ENCODE data around the gene KDELR3. TPM values are rescaled to one million over a fixed set of nuclear protein-coding genes. Genes with fewer than 3 reads are reported as not detected.

KDELR3 gene
- total RNA-seq, 4 donors from 2014 or later: 2.6 to 19.7 (median 5.4) TPM

DNA sequence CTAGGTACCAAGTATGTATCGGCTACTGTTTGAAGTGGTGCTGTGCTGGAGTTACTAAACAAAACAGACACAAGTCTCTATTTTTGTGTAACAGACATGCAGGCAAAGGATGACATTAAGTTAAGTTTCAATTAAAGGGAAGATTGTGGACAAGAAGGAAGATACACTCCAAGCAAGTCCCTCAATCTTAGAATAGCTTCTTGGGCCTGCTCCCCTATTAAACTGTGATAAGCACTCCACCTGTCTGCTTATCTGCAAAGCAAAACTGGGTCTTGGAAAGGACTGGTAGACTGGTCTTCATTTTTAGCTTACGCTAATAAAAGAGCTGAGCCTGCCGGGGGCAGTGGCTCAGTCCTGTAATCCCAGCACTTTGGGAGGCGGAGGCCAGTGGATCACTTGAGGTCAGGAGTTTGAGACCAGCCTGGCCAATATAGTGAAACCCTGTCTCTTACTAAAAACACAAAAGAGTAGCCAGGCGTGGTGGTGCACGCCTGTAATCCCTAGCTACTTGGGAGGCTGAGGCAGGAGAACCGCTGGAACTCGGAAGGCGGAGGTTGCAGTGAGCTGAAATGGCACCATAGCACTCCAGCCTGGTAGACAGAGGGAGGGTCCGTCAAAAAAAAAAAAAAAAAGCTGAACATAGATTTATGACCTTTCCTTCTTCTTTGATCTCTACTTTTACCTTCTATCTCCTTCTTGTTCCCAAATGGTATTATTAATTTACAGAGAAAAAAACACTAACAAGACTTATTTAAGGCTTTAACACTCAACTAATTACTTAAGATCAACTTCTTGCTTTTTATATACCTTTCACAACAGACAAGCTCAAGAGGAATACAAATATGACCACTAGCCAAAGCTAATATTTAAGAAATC, 34.1 kb downstream of the KDELR3 start:
- ATAC-seq: no peak
- H3K36me3 ChIP-seq: peaks cover 9 to 56% of the 10 kb centered on the region in 2 donors
- TF ChIP-seq EP300 (IDR thresholded peaks at IDR 0.05) (no peak), POLR2A (IDR thresholded peaks at IDR 0.05) (no peak), POLR2AphosphoS5 (IDR thresholded peaks at IDR 0.05) (no peak)
- TF ChIP-seq, protein P1, sequence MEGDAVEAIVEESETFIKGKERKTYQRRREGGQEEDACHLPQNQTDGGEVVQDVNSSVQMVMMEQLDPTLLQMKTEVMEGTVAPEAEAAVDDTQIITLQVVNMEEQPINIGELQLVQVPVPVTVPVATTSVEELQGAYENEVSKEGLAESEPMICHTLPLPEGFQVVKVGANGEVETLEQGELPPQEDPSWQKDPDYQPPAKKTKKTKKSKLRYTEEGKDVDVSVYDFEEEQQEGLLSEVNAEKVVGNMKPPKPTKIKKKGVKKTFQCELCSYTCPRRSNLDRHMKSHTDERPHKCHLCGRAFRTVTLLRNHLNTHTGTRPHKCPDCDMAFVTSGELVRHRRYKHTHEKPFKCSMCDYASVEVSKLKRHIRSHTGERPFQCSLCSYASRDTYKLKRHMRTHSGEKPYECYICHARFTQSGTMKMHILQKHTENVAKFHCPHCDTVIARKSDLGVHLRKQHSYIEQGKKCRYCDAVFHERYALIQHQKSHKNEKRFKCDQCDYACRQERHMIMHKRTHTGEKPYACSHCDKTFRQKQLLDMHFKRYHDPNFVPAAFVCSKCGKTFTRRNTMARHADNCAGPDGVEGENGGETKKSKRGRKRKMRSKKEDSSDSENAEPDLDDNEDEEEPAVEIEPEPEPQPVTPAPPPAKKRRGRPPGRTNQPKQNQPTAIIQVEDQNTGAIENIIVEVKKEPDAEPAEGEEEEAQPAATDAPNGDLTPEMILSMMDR (IDR thresholded peaks at IDR 0.05): no peak
- peak overlapping the region in 1 of 2 donors; percentile 74 for H3K4me3 ChIP-seq
- WGBS, 2 donors (ENCODE audit: low coverage in 1 of 2): 79 to 81% methylated on average over 3 to 7 of the region's 10 CpGs
- H3K9me3 ChIP-seq: no peaks in the 10 kb centered on the region
- H3K27me3 ChIP-seq: no peaks in the 10 kb centered on the region
- peak overlapping the region in 2 of 4 donors; percentile 99 to 100 for H3K27ac ChIP-seq
- peaks cover 0 to 82% (median 6%) of the 10 kb centered on the region in 3 donors for H3K4me1 ChIP-seq

DNA sequence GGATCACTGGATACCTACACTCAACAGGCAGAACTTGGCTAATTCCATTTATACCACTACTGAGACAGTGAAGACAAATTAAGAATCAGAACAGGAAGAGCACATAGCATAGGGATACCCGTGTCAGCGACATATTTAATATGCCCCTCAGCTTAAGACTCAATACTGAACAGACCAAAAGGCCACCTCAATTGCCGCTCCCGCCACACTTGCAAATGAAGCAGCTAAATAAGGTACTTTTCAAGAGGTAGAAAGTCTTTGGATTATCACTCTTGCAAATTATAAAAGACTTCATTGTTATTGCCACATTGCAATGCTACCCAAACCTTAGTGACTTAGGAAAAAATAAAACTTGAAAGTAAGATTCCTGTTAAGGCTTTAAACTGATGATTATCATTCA, 35.1 kb downstream of the KDELR3 start:
- peak overlapping the region; percentile 11 to 74 for H3K4me3 ChIP-seq
- WGBS, 2 donors (ENCODE audit: low coverage in 1 of 2): 2 to 15% methylated on average over 4 of the region's 4 CpGs
- peak overlapping the region in 3 of 4 donors; percentile 15 to 100 (median 99) for H3K27ac ChIP-seq
- H3K4me1 ChIP-seq: peaks cover 0 to 83% (median 9%) of the 10 kb centered on the region in 3 donors
- TF ChIP-seq POLR2AphosphoS5 (IDR thresholded peaks at IDR 0.05) (no peak), EP300 (IDR thresholded peaks at IDR 0.05) (no peak), POLR2A (IDR thresholded peaks at IDR 0.05) (no peak)
- TF ChIP-seq, protein P1 (IDR thresholded peaks at IDR 0.05): no peak
- no peak for ATAC-seq
- peaks cover 7 to 47% of the 10 kb centered on the region in 2 donors for H3K36me3 ChIP-seq
- H3K27me3 ChIP-seq: no peaks in the 10 kb centered on the region
- no peaks in the 10 kb centered on the region for H3K9me3 ChIP-seq

DNA sequence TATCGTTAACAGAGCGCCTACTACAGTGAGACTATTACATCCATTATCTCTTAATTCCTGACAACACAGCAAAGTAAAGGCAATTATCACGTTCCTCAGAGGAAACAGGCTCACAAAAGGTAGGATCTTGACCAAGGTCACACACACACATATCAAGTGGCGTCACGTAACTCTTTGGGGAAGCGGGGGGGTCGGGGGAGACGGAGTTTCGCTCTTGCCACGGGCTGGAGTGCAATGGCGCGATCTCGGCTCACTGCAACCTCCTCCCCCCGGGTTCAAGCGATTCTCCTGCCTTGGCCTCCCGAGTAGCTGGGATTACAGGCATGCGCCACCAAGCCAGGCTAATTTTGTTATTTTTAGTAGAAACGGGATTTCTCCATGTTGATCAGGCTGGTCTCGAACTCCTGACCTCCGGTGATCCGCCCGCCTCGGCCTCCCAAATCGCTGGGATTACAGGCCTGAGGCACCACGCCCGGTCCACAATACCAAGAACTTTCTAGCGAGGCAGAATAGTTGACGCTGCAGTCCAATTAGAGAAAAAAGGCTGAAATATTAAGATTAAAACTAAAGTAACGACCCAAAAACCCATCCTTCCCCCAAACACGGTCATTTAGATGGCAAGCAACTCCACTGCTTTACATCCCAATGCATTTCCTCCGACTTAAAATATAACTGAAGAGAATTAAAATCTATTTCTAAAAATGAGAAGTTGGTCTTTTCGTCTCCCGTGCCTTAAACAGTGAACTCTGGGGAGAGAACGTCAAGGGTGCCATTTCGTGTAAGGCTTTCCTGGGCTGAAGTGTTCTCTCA, 37.0 kb downstream of the KDELR3 start:
- TF ChIP-seq EP300 (IDR thresholded peaks at IDR 0.05) (no peak), POLR2AphosphoS5 (IDR thresholded peaks at IDR 0.05) (peak; percentile 5)
- ATAC-seq: no peak
- peaks cover 0 to 66% (median 9%) of the 10 kb centered on the region in 3 donors for H3K4me1 ChIP-seq

DNA sequence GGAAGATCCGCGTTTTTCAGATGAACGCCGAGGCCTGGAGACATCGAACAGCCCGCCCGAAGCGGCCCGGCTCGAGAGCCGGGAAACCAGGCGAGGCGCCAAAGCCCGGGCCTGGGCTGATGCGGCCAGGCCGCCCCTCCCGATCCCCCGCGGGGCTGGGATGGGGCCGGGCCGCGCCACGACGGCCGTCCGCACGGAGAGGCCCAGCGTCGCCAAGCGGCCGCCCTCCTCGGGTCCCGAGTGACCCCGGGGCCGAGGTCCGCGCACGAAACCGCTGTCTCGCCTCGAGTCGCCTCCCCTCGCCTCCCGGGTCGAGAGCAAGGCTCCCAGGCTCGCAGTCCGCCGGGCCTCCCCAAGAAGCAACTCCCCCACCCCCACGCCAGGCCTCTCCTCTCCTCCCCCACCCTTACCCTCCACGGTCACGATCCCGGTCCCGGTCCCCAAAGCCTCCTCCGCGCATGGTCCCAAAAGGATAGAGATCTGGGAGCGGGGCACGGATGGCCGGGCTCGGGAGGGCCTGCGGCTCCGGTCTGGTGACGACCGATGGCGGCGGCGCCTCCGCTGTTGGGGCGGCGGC, 37.7 kb downstream of the KDELR3 start:
- TF ChIP-seq POLR2A (IDR thresholded peaks at IDR 0.05): peak; percentile 80 to 83
- no peak for TF ChIP-seq EP300 (IDR thresholded peaks at IDR 0.05)
- TF ChIP-seq, protein P1 (IDR thresholded peaks at IDR 0.05): no peak
- peak; percentile 52 for TF ChIP-seq POLR2AphosphoS5 (IDR thresholded peaks at IDR 0.05)
- Histone ChIP-seq H3K9me3 (no peaks in the 10 kb centered on the region), H3K36me3 (peaks cover 0 to 20% of the 10 kb centered on the region in 2 donors), H3K27ac (peak overlapping the region; percentile 96 to 100 (median 98)), H3K4me3 (peak overlapping the region; percentile 74 to 83), H3K4me1 (peaks cover 0 to 60% (median 9%) of the 10 kb centered on the region in 3 donors), H3K27me3 (no peaks in the 10 kb centered on the region)
- ATAC-seq: peak; percentile 73
- 0% methylated on average over 8 of the region's 69 CpGs; no CpG with 5 or more reads in 1 of the 2 donors for WGBS, 2 donors (ENCODE audit: low coverage in 1 of 2)

More for the DNA sequence above, 37.0 kb downstream of the KDELR3 start:
- H3K4me3 ChIP-seq: peak overlapping the region; percentile 74 to 83
- H3K27ac ChIP-seq: peak overlapping the region; percentile 96 to 100 (median 98)
- H3K9me3 ChIP-seq: no peaks in the 10 kb centered on the region
- no peaks in the 10 kb centered on the region for H3K27me3 ChIP-seq
- peaks cover 0 to 27% of the 10 kb centered on the region in 2 donors for H3K36me3 ChIP-seq
- WGBS, 2 donors (ENCODE audit: low coverage in 1 of 2): 0% methylated on average over 8 to 10 of the region's 35 CpGs

Data from gastroesophageal sphincter (tissue), 4 donors.